K562 (cell line): ENCODE data around the gene PATL1. TPM values are rescaled to one million over a fixed set of nuclear protein-coding genes. Genes with fewer than 3 reads are reported as not detected.

ENCODE experiments used
- ARHGAP35 ChIP-seq: fragments of 450-650 bp; IDR thresholded peaks from 2 replicates; pipeline ENCODE4 v1.6.1; 2018; ENCODE audit not compliant: partially characterized antibody
- ARID2 ChIP-seq: fragments of 450-650 bp; IDR thresholded peaks from 2 replicates; pipeline ENCODE4 v1.6.1; 2017; ENCODE audit warnings: antibody characterized with exemption, mild to moderate bottlenecking
- ETV5 ChIP-seq: sonication (generic); formaldehyde crosslinking; IDR thresholded peaks from 2 replicates; pipeline ENCODE4 v1.4.0; 2020; ENCODE audit warnings: low read depth, mild to moderate bottlenecking, missing genetic modification reagents
- GABPB1 ChIP-seq: sonication (generic); formaldehyde crosslinking; IDR thresholded peaks from 2 replicates; pipeline ENCODE4 v1.8.0; 2022; ENCODE audit warnings: mild to moderate bottlenecking, missing genetic modification reagents
- LCOR ChIP-seq: sonication (generic); formaldehyde crosslinking; IDR thresholded peaks from 2 replicates; pipeline ENCODE4 v1.8.0; 2022; ENCODE audit warnings: mild to moderate bottlenecking, missing genetic modification reagents
- NONO ChIP-seq, 2 experiments: fragments of 200-400 bp in 1 of 2; fragments of 450-650 bp in 1 of 2; formaldehyde crosslinking in 1 of 2; IDR thresholded peaks; 2 replicates each; pipeline ENCODE4 v1.6.1; 2017; ENCODE audit warnings: low read depth in 2 of 2, mild to moderate bottlenecking in 2 of 2, moderate library complexity in 2 of 2, low read length in 1 of 2
- OTX1 ChIP-seq: fragments of 450-650 bp; formaldehyde crosslinking; IDR thresholded peaks from 2 replicates; pipeline ENCODE4 v1.4.0; 2022; ENCODE audit warnings: mild to moderate bottlenecking
- POLR2H ChIP-seq: IDR thresholded peaks from 2 replicates; pipeline ENCODE4 v1.6.1; 2016; ENCODE audit warnings: missing genetic modification characterization, low read depth, mild to moderate bottlenecking, control low read depth, missing compliant biosample characterization, moderate library complexity
- RB1 ChIP-seq: fragments of 450-650 bp; IDR thresholded peaks from 2 replicates; pipeline ENCODE4 v1.6.1; 2017; ENCODE audit warnings: low read depth, mild to moderate bottlenecking
- TAF15 ChIP-seq: fragments of 200-400 bp; formaldehyde crosslinking; IDR thresholded peaks from 2 replicates; pipeline ENCODE4 v1.6.1; 2017; ENCODE audit warnings: mild to moderate bottlenecking, low read depth, low read length, moderate library complexity
- polyA plus RNA-seq, 8 experiments: library from polyadenylated mRNA; depleted of rRNA in 4 of 8; stranded (reverse) in 5 of 8; unstranded in 3 of 8; fragments of >200 nt; fragmentation: Nextera tagmentation in 2 of 8; fragmentation: Illumina TruSeq in 1 of 8; extraction: Ambion mirVana in 2 of 8; extraction: Trizol in 1 of 8; gene quantifications; 2 replicates each; pipeline versions ENCODE4 v1.2.1 to v1.2.3, GENCODE V29; 2011 to 2014; ENCODE audit warnings: inconsistent platforms in 1 of 8, missing spikeins in 1 of 8
- total RNA-seq, 7 experiments: library from RNA; depleted of rRNA in 6 of 7; stranded (reverse); fragments of >200 nt in 6 of 7; fragmentation: Illumina TruSeq in 2 of 7; extraction: Trizol in 2 of 7; gene quantifications; 2 replicates each; pipeline versions ENCODE4 v1.2.1 to v1.2.3, GENCODE V29; 2011 to 2021; ENCODE audit warnings: low replicate concordance in 1 of 7
- TF ChIP-seq, protein P1 (sequence below): fragments of 250-450 bp; sonication (Bioruptor Pico); IDR thresholded peaks from 2 replicates; pipeline ENCODE4 v1.4.0; 2020; ENCODE audit warnings: borderline replicate concordance
- TF ChIP-seq, protein P2 (sequence below): fragments of 200-800 bp; sonication (Bioruptor generic); IDR thresholded peaks from 2 replicates; pipeline ENCODE4 v1.6.1; 2017; ENCODE audit warnings: missing genetic modification characterization, missing compliant biosample characterization
- TF ChIP-seq, protein P3 (sequence below): fragments of 450-650 bp; IDR thresholded peaks from 2 replicates; pipeline ENCODE4 v1.6.1; 2017; ENCODE audit warnings: antibody characterized with exemption, mild to moderate bottlenecking

The PATL1 gene
- total and polyA plus RNA-seq, 9 of the 15 experiments (the other 6 are each of a cell fraction or from before 2014, with no cell fraction given) = 3.2 to 48.0 (median 16.4) TPM

DNA sequence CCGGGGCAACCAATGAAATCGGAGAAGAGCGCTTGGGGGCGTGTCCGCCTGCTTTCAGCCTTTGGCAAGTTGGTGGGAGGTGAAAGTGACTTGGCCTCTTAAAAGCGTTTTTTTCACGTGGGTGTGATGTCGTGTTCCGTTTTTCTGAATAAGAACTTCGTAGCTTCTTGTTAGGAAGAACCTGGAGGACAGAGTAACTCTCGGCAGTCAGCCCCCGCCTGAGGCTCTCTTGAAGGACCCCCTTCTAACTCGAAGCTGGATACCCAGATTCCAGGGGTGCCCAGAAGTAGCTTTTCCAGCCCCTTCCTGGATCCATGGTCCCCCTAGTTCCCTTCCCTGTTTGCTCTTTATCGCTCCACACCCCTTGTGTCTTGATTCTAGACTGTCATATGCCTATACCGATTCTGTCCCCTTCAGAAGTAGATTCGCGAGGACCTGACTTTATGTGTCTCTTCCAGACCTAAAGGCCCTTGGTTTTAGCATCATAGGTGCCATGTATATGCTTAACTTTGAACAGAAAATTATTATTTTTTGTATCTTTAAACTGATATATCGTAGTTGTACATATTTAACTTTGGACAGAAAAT, 52.3 kb downstream of the PATL1 start (continued):
- TF ChIP-seq NONO (IDR thresholded peaks at IDR 0.05; ENCODE audit: low read depth in 2 of 2, low read length in 1 of 2) (peak in 1 of 2 experiments; percentile 62; a peak in 1 of 4 replicates), LCOR (CRISPR knock-in tag) (peak; percentile 77; the same call in 1 of the 2 replicates), OTX1 (peak; percentile 46; the same call in 1 of the 2 replicates), POLR2H (peak; percentile 84), ETV5 (no peak), ARHGAP35 (no peak), RB1 (peak; percentile 7; the same call in 1 of the 2 replicates), GABPB1 (peak; percentile 58), ARID2 (no peak), TAF15 (no peak)
- TF ChIP-seq, protein P1, sequence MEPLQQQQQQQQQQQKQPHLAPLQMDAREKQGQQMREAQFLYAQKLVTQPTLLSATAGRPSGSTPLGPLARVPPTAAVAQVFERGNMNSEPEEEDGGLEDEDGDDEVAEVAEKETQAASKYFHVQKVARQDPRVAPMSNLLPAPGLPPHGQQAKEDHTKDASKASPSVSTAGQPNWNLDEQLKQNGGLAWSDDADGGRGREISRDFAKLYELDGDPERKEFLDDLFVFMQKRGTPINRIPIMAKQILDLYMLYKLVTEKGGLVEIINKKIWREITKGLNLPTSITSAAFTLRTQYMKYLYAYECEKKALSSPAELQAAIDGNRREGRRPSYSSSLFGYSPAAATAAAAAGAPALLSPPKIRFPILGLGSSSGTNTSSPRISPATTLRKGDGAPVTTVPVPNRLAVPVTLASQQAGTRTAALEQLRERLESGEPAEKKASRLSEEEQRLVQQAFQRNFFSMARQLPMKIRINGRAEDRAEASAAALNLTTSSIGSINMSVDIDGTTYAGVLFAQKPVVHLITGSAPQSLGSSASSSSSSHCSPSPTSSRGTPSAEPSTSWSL (CRISPR knock-in tag) = no peak
- TF ChIP-seq, protein P2, sequence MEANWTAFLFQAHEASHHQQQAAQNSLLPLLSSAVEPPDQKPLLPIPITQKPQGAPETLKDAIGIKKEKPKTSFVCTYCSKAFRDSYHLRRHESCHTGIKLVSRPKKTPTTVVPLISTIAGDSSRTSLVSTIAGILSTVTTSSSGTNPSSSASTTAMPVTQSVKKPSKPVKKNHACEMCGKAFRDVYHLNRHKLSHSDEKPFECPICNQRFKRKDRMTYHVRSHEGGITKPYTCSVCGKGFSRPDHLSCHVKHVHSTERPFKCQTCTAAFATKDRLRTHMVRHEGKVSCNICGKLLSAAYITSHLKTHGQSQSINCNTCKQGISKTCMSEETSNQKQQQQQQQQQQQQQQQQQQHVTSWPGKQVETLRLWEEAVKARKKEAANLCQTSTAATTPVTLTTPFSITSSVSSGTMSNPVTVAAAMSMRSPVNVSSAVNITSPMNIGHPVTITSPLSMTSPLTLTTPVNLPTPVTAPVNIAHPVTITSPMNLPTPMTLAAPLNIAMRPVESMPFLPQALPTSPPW (CRISPR knock-in tag) = no peak
- TF ChIP-seq, protein P3, sequence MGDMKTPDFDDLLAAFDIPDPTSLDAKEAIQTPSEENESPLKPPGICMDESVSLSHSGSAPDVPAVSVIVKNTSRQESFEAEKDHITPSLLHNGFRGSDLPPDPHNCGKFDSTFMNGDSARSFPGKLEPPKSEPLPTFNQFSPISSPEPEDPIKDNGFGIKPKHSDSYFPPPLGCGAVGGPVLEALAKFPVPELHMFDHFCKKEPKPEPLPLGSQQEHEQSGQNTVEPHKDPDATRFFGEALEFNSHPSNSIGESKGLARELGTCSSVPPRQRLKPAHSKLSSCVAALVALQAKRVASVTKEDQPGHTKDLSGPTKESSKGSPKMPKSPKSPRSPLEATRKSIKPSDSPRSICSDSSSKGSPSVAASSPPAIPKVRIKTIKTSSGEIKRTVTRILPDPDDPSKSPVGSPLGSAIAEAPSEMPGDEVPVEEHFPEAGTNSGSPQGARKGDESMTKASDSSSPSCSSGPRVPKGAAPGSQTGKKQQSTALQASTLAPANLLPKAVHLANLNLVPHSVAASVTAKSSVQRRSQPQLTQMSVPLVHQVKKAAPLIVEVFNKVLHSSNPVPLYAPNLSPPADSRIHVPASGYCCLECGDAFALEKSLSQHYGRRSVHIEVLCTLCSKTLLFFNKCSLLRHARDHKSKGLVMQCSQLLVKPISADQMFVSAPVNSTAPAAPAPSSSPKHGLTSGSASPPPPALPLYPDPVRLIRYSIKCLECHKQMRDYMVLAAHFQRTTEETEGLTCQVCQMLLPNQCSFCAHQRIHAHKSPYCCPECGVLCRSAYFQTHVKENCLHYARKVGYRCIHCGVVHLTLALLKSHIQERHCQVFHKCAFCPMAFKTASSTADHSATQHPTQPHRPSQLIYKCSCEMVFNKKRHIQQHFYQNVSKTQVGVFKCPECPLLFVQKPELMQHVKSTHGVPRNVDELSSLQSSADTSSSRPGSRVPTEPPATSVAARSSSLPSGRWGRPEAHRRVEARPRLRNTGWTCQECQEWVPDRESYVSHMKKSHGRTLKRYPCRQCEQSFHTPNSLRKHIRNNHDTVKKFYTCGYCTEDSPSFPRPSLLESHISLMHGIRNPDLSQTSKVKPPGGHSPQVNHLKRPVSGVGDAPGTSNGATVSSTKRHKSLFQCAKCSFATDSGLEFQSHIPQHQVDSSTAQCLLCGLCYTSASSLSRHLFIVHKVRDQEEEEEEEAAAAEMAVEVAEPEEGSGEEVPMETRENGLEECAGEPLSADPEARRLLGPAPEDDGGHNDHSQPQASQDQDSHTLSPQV = peak; percentile 58
